HG03342 (cell line): ENCODE results near the gene TRAF2.

Experiments used
- ATAC-seq: cut with Tn5 transposase; IDR thresholded peaks from one replicate; pipeline ENCODE4 v1.9.1; 2021; ENCODE audit warnings: mild to moderate bottlenecking, moderate library complexity; ENCODE audit not compliant: unreplicated experiment

TRAF2 gene

DNA sequence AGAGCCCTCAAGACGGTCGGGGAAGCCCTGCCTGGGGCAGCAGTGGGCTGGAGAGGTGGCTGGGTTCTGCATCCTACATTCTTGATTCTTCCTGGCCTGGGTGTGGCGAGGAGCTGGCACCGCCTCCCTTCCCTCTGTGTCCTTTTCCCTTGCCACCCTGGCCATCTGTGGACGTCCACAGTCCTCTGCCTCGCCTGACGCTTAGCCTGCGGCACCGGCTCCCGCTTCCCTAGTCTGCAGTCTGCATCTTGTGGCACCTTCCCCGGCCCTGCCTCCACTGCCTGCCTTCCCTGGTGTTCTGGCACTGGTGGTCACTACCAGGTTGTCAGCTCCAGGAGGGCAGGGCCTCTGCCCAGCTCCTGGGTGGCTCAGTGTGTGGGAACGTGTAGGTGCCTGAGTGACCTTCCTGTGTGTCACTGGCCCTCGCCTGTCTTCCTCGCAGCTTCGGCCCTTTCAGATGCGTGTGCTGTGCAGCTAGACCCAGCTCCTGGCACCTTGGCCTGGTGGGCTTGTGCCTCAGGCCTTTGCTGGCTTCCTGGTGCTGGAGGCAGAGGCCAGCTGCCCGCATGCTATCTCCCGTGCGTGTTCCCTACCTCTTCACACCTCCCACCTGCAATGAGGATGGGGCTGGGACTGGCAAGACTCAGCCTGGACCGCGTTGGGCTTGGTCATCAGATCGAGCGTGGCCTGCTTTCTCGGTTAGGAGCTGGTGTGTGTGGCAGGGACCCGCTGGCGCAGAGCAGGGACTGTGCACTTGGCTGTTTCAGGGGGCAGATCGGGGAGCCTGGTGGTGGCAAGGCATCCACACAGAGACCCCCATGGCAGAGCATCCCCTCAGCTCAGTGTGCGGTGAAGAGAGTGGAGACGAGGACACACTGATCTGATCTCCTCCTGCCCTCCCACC lies 20.9 kb downstream of the TRAF2 start:
- no peak for ATAC-seq

- no peak for ATAC-seq
These were observed 24.0 kb downstream of the TRAF2 start for GRCh38 chr9:136910197-136910900.

GRCh38 chr9:136910901-136911245 lies 24.6 kb downstream of the TRAF2 start:
- no peak for ATAC-seq

DNA sequence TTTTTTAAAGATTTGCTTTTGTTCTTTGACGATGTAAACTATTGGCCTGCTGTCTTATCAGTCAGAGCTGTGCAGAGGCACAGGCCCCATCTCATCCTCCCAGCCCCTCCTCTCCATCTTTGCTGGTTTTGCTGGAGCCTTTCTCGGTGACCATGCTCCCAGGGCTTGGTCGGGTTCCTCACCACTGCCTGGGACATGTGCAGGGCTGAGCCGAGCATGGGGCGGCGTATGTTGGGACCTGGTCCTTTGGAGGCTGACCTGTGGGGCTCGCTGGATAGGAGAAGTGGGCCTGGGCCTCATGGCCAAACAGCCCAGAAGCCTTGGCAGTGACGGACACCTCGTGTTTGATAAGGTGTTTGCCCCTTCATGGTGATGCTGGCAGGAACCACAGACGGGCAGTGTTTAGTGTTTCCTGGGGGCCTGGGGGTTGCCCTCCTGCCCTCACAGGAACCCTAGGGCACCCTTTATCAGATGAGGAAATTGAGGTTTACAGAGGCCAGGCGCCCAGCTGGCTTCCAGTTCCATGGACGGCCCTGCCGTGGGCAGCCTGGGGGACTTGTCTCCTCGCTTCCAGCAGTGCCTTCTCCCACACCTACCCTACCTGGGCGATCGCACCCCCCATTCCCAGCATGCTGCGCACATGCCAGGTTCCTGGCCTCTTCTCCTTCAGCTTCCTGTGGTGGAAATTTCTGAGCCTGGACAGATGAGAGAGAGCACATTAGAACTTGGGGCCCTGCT lies 27.6 kb downstream of the TRAF2 start:
- ATAC-seq, result no peak

- ATAC-seq, result no peak
These were observed 29.5 kb downstream of the TRAF2 start for GRCh38 chr9:136915632-136916329.

DNA sequence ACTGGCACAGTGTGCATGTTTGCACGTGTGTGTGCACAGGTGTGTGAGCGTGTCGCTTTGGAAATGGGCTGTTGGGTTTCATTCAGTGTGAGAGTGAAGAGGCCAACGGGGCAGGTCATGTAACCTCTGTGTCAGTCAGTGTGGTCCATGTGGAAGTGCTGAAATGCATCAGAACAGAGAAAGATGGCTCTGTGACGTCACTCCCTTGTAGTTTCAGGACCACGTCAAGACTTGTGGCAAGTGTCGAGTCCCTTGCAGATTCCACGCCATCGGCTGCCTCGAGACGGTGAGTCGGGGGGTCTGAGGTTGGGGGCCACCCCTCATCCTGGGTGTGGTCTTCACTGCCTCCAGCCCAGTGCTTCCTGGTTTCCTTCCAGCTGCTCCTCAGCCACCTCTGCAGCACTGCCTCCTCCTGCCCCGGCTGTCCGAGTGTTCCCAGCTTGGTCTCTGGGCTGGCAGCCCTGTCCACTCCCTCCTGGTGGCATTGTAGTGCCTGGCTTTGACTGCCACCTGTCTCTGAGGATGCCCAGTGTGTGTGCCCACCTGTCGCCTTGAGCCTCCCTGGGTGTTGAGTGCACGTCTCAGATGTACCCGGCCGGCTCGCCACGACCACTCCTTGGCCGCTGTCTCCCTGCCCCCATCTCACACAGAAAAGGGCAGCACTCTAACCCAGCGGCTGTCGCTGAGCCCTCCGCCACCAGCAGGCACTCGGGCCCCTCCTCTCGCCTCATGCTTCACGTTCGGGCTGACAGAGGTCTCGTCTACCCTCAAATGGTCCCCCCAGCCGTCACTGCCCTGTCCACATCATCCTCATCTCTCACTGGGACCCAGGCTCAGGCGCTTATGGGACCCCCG lies 30.2 kb downstream of the TRAF2 start:
- ATAC-seq, result no peak

DNA sequence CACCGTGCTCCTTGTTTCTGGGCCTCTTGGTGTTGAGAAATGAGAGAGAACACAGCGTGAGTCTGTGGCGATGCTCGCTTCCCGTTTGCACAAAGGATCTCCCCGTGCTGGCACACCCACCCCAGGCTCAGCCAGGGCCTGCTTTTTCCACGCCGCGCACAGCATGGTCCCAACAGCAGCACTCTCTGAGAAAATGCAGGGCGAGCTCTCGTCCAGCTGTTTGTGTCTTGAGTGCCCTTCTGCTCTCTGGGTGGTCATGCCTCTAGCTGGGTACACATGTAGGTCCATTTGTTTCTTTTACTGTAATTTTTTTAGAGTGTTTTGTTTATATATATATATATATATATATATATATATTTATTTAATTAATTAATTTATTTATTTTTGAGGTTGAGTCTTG lies 31.6 kb downstream of the TRAF2 start:
- ATAC-seq, result no peak

GRCh38 chr9:136920069-136920468 lies 33.8 kb downstream of the TRAF2 start:
- no peak for ATAC-seq

GRCh38 chr9:136920734-136921231 lies 34.5 kb downstream of the TRAF2 start:
- ATAC-seq, result no peak

- ATAC-seq, result no peak
These were observed 35.0 kb downstream of the TRAF2 start for GRCh38 chr9:136921307-136921706.

DNA sequence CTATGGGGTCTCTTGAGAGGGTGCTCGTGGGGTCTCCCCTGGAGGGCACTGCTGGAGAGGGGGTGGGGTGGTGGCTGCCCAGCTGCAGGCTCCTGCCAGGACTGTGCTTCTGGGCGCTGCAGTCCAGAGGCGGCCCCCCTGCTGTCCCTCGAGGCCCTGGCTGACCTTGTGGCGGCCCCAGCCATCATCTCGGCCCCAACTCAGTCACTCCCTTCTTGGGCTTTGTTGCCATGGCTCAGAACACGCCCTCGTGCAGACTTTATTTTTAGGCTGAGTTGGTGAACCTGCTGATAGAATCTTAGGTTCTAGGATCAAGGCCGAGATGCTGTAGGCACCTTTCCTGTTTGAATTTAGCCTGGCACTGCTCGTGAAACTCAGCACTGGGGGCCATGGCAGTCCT lies 35.4 kb downstream of the TRAF2 start:
- ATAC-seq, result no peak

GRCh38 chr9:136922540-136922939 lies 36.2 kb downstream of the TRAF2 start:
- ATAC-seq, result no peak

DNA sequence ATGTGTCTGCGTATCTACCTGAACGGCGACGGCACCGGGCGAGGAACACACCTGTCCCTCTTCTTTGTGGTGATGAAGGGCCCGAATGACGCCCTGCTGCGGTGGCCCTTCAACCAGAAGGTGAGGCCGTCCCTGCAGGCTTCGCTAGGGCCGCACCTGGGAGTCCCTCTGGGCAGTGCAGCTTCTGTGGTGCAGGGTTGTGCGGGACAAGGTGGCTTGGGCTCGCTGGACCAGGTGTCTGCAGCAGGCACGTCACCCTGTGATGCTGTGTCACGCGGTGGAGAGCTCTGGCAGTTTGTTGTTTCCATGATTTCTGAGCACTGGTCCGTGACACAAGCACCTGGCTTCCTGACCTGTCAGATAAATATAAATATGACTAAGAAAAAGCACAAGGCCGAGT lies 37.6 kb downstream of the TRAF2 start:
- no peak for ATAC-seq

- no peak for ATAC-seq
These were observed 39.3 kb downstream of the TRAF2 start for GRCh38 chr9:136925414-136926153.

GRCh38 chr9:136926154-136926704 lies 39.9 kb downstream of the TRAF2 start:
- no peak for ATAC-seq

GRCh38 chr9:136926749-136927148 lies 40.4 kb downstream of the TRAF2 start:
- no peak for ATAC-seq

DNA sequence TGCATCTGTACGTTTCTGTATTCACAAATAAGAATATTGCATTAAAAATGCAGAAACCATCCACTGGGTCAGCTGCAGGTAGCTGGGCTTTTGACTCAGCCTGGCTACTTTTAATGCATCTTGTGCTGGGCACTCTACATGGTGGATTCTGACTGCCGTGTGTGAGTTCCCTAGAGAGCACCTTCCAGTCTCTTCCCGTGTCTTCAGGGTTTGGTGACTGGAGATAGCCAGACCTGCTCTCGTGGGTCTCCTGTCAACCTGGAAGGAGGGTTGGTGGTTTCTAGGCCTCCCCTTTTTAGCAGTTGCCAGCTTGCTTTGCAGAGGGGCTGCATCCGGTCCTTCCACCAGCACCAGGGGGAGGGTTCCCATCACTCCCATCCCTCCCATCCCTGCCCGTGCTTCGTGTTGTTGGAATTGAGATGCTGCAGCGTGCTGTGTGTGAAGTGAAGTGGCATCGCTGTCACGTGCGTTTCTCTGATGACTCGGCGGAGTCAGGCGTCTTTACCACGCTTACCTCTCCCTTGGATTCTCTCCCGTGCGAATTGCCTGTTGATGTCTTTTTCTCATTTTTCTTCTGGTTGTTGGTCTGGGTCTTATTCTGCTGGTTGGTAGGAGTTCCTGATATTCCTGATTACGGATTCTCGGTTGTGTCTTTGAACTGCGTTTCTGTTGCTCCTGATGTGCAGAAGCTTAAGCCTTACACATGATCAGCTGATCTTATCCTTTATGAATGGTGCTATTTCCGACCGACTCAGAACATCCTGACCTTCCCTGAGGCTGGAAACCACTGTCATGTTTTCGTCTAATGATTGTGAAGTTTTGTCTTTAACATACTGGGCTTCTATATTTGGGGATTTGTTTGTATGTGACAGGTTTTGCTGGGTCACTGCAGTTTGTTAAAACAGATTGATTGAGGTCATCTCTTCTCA lies 41.3 kb downstream of the TRAF2 start:
- ATAC-seq, result no peak

- no peak for ATAC-seq
These were observed 42.3 kb downstream of the TRAF2 start for GRCh38 chr9:136928591-136928990.
